Fibroblast of lung (primary cell): ENCODE results near the gene CLEC4E. TPM values are rescaled to one million over a fixed set of nuclear protein-coding genes. Genes with fewer than 3 reads are reported as not detected.

Source experiments
- DNase-seq, 2 donors: peaks; one replicate each; pipeline versions ENCODE4 v3.0.0 to v3.0.0-alpha.2; 2010; ENCODE audit warnings: low read depth in 2 of 2
- H2AFZ ChIP-seq: 2 replicates; pipeline ENCODE4 v1.5.1; 2012; ENCODE audit warnings: low read length, control low read depth, inconsistent platforms
- H3K27ac ChIP-seq: 2 replicates; pipeline ENCODE4 v1.5.1; 2011; ENCODE audit warnings: low read length, control low read depth; ENCODE audit not compliant: insufficient read depth
- H3K27me3 ChIP-seq: 2 replicates; pipeline ENCODE4 v1.5.1; 2011; ENCODE audit warnings: mild to moderate bottlenecking, low read length; ENCODE audit not compliant: control insufficient read depth, insufficient read depth
- H3K36me3 ChIP-seq: 2 replicates; pipeline ENCODE4 v1.5.1; 2011; ENCODE audit warnings: low read length; ENCODE audit not compliant: control insufficient read depth, insufficient read depth
- H3K4me1 ChIP-seq: 2 replicates; pipeline ENCODE4 v1.5.1; 2011; ENCODE audit warnings: low read length; ENCODE audit not compliant: control insufficient read depth, insufficient read depth; ENCODE audit errors: extremely low read depth
- H3K4me2 ChIP-seq: 2 replicates; pipeline ENCODE4 v1.5.1; 2011; ENCODE audit warnings: low read length, control low read depth; ENCODE audit not compliant: insufficient read depth; ENCODE audit errors: extremely low read depth
- H3K4me3 ChIP-seq, 4 experiments: fragments of 200-600 bp in 1 of 4; sonication (generic) in 1 of 4; replicated peaks in 1 of 4; 2 replicates each; pipeline ENCODE4 v1.5.1; 2011 to 2016; ENCODE audit warnings: low read length in 4 of 4, low read depth in 3 of 4, mild to moderate bottlenecking in 3 of 4, control low read depth in 2 of 4, inconsistent platforms in 1 of 4, mixed read lengths in 1 of 4; ENCODE audit not compliant: insufficient read depth in 1 of 4; ENCODE audit errors: control extremely low read depth in 1 of 4
- H3K79me2 ChIP-seq: 2 replicates; pipeline ENCODE4 v1.5.1; 2012; ENCODE audit warnings: mild to moderate bottlenecking, low read length, inconsistent platforms; ENCODE audit not compliant: control insufficient read depth, insufficient read depth
- H3K9ac ChIP-seq: 2 replicates; pipeline ENCODE4 v1.5.1; 2011; ENCODE audit warnings: mild to moderate bottlenecking, low read length, control low read depth; ENCODE audit not compliant: insufficient read depth
- H3K9me3 ChIP-seq: 2 replicates; pipeline ENCODE4 v1.5.1; 2012; ENCODE audit warnings: low read depth, low read length; ENCODE audit not compliant: control insufficient read depth, insufficient read depth
- H4K20me1 ChIP-seq: 2 replicates; pipeline ENCODE4 v1.5.1; 2011; ENCODE audit warnings: low read length; ENCODE audit not compliant: control insufficient read depth, insufficient read depth; ENCODE audit errors: extremely low read depth
- EZH2 ChIP-seq: IDR thresholded peaks from 2 replicates; pipeline ENCODE4 v1.5.1; 2012; ENCODE audit warnings: low read length, control low read depth, mild to moderate bottlenecking; ENCODE audit errors: missing control alignments
- polyA plus RNA-seq, 2 donors: library from polyadenylated mRNA; depleted of rRNA in 1 of 2; stranded (reverse) in 1 of 2; unstranded in 1 of 2; fragments of >200 nt; gene quantifications; 2 replicates each; pipeline ENCODE4 v1.2.1, GENCODE V29; 2011 to 2012; ENCODE audit warnings: missing spikeins in 1 of 2
- total RNA-seq: library from RNA; depleted of rRNA; stranded (reverse); fragments of >200 nt; gene quantifications from 2 replicates; pipeline ENCODE4 v1.2.1, GENCODE V29; 2014
- TF ChIP-seq, protein P1 (sequence below), 2 donors: IDR thresholded peaks in 1 of 2; conservative IDR thresholded peaks in 1 of 2; 1 replicate in 1 of 2; 2 replicates in 1 of 2; pipeline ENCODE4 v1.5.1; 2011 to 2012; ENCODE audit warnings: low read length in 2 of 2, control low read depth in 1 of 2, inconsistent platforms in 1 of 2, low read depth in 1 of 2, mild to moderate bottlenecking in 1 of 2

Gene CLEC4E
- total and polyA plus RNA-seq, 2 donors (not counting 1 experiment from before 2014, with no cell fraction given): not detected

DNA sequence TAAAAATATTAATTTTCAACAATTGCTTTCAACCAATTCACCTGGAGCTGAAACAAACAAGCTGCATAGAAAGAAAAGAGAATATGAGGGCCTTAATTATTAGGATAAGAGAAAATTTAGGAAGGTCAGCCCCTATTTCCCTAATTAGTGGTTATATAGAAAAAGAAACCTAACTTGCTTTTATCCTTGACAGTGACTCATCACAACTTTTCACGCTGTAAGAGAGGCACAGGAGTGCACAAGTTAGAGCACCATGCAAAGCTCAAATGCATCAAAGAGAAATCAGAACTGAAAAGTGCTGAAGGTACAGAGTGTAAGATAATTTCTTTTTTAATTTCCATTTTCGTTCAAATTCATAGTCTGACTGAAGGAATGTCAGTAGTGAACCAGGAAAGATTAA is 22.7 kb downstream of the CLEC4E start:
- H3K27me3 ChIP-seq: no peaks in the 10 kb centered on the region
- H2AFZ ChIP-seq: no peak overlapping the region
- H4K20me1 ChIP-seq: no peaks in the 10 kb centered on the region
- H3K79me2 ChIP-seq: no peaks in the 10 kb centered on the region
- H3K4me3 ChIP-seq: no peak overlapping the region
- H3K4me1 ChIP-seq: no peaks in the 10 kb centered on the region
- DNase-seq: no peak
- no peaks in the 10 kb centered on the region for H3K36me3 ChIP-seq
- no peak overlapping the region for H3K27ac ChIP-seq
- H3K9me3 ChIP-seq: no peaks in the 10 kb centered on the region
- H3K9ac ChIP-seq: no peak overlapping the region
- TF ChIP-seq EZH2: no peak
- TF ChIP-seq, protein P1, sequence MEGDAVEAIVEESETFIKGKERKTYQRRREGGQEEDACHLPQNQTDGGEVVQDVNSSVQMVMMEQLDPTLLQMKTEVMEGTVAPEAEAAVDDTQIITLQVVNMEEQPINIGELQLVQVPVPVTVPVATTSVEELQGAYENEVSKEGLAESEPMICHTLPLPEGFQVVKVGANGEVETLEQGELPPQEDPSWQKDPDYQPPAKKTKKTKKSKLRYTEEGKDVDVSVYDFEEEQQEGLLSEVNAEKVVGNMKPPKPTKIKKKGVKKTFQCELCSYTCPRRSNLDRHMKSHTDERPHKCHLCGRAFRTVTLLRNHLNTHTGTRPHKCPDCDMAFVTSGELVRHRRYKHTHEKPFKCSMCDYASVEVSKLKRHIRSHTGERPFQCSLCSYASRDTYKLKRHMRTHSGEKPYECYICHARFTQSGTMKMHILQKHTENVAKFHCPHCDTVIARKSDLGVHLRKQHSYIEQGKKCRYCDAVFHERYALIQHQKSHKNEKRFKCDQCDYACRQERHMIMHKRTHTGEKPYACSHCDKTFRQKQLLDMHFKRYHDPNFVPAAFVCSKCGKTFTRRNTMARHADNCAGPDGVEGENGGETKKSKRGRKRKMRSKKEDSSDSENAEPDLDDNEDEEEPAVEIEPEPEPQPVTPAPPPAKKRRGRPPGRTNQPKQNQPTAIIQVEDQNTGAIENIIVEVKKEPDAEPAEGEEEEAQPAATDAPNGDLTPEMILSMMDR (conservative IDR thresholded peaks at IDR 0.05 in 1 of 2, IDR thresholded peaks at IDR 0.05 in 1 of 2; ENCODE audit: low read depth in 1 of 2, low read length in 2 of 2): no peak
- no peak overlapping the region for H3K4me2 ChIP-seq

GRCh38 chr12:8513256-8513655 is 27.4 kb downstream of the CLEC4E start, which contains the start of gene CLEC4D:
Gene CLEC4D (plus strand): TSS chr12:8513503. CDS start chr12:8513733, 230 bp downstream.
- Histone ChIP-seq H3K4me3 (no peak within 1 kb of the TSS), H3K4me1 (no peaks in the 10 kb centered on the region), H2AFZ (no peak within 1 kb of the TSS), H4K20me1 (no peaks in the 10 kb centered on the region), H3K79me2 (no peaks in the 10 kb centered on the region), H3K9ac (no peak within 1 kb of the TSS), H3K4me2 (no peak within 1 kb of the TSS), H3K36me3 (no peaks in the 10 kb centered on the region), H3K27me3 (no peaks in the 10 kb centered on the region), H3K27ac (no peak within 1 kb of the TSS), H3K9me3 (no peaks in the 10 kb centered on the region)
- no peak for DNase-seq
- no peak for TF ChIP-seq EZH2
- TF ChIP-seq, protein P1 (conservative IDR thresholded peaks at IDR 0.05 in 1 of 2, IDR thresholded peaks at IDR 0.05 in 1 of 2; ENCODE audit: low read depth in 1 of 2, low read length in 2 of 2): no peak

GRCh38 chr12:8508910-8509841 is 31.5 kb downstream of the CLEC4E start:
- Histone ChIP-seq H3K27me3 (no peaks in the 10 kb centered on the region), H3K4me2 (no peak overlapping the region), H3K9me3 (no peaks in the 10 kb centered on the region), H3K4me3 (no peak overlapping the region), H3K4me1 (no peaks in the 10 kb centered on the region), H3K27ac (no peak overlapping the region), H3K9ac (no peak overlapping the region), H3K36me3 (no peaks in the 10 kb centered on the region), H3K79me2 (no peaks in the 10 kb centered on the region), H2AFZ (no peak overlapping the region), H4K20me1 (no peaks in the 10 kb centered on the region)
- DNase-seq: no peak
- no peak for TF ChIP-seq EZH2
- TF ChIP-seq, protein P1 (conservative IDR thresholded peaks at IDR 0.05 in 1 of 2, IDR thresholded peaks at IDR 0.05 in 1 of 2; ENCODE audit: low read depth in 1 of 2, low read length in 2 of 2): no peak
